Adrenal gland (tissue), 5 donors: ENCODE data around the gene ASTN2.

Experiments used
- POLR2A ChIP-seq, 2 donors: fragments of 450-650 bp; IDR thresholded peaks; one replicate each; pipeline ENCODE4 v1.6.1; 2017; ENCODE audit warnings: antibody characterized with exemption in 2 of 2, mild to moderate bottlenecking in 2 of 2, moderate library complexity in 1 of 2
- TF ChIP-seq, protein P1 (sequence below), 6 experiments: fragments of 450-650 bp in 4 of 6; fragments of 200-600 bp in 2 of 6; sonication (generic) in 1 of 6; IDR thresholded peaks; 1 replicate in 5 of 6; 2 replicates in 1 of 6; pipeline versions ENCODE4 v1.5.1 to v1.8.0; 2016 to 2021; ENCODE audit warnings: antibody characterized with exemption in 6 of 6, mild to moderate bottlenecking in 2 of 6, moderate library complexity in 1 of 6
- donor health status: DM: no; HTN: no; CAD: no.

DNA sequence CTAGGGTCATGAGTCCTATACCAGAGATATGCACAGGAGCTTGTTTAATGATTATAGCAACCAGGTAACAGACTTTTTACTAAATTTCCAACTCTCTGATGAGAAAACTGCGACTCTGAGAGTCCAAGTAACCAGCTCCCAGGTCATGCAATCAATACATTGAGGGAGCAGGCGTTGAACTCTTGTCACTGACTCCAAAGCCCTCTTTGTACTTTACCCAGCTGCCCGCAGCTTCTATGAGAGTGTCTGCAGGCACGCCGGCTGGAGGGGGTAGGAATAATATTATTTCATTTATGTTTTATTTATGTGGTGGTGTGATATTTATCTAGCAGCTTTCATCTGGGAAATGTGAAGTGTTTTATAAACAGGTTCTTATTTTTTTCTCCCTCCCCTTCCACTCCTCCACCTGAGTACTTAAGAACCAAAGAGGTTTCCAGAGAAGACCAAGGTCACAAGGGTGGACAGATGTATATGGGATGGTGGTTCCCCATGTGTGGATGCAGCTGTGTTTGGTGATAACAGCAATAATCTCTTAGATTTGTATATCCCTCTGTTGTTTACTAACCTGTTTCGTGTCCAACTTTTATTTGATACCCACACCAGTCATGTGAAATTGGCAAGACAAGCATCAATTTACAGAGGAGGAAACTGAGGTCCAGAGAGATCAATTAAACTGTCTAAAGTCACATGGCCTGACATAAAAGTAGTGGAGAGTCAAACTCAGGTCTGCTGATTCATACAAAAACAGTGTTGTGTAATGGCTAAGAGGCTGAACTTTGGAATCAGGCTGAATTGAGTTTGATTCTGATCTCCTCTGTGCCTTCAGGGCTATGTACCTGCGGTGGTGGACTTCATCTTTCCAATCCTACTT, 867.9 kb downstream of the ASTN2 start:
- TF ChIP-seq, protein P1, sequence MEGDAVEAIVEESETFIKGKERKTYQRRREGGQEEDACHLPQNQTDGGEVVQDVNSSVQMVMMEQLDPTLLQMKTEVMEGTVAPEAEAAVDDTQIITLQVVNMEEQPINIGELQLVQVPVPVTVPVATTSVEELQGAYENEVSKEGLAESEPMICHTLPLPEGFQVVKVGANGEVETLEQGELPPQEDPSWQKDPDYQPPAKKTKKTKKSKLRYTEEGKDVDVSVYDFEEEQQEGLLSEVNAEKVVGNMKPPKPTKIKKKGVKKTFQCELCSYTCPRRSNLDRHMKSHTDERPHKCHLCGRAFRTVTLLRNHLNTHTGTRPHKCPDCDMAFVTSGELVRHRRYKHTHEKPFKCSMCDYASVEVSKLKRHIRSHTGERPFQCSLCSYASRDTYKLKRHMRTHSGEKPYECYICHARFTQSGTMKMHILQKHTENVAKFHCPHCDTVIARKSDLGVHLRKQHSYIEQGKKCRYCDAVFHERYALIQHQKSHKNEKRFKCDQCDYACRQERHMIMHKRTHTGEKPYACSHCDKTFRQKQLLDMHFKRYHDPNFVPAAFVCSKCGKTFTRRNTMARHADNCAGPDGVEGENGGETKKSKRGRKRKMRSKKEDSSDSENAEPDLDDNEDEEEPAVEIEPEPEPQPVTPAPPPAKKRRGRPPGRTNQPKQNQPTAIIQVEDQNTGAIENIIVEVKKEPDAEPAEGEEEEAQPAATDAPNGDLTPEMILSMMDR (IDR thresholded peaks at IDR 0.05), result no peak
- TF ChIP-seq POLR2A (IDR thresholded peaks at IDR 0.05), result no peak
